Activated CD8-positive, alpha-beta memory T cell treated with anti-CD3 and anti-CD28 coated beads for 4 hours (primary cell): Measurements from ENCODE around the gene ZBTB44.

Experiments used
- DNase-seq, 2 donors: peaks; one replicate each; pipeline ENCODE4 v3.0.0-alpha.2; 2020; ENCODE audit warnings: low read depth in 2 of 2

ZBTB44 gene

GRCh38 chr11:130214861-130215530 lies 99.7 kb downstream of the ZBTB44 start:
- DNase-seq, result no peak

DNA sequence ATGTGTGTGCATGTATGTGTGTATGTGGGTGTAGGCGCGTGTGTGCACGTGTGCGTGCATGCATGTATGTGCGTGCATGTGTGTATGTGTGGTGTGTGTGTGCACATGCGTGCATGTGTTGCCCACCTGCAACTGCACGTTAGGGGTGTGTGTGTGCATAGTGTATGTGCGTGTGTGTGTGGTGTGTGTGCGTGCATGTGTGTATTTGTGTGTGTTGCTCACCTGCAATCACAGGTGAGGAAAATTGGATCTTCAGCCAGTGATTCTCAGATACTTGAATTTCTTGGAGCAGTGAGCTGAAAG lies 100.8 kb downstream of the ZBTB44 start:
- no peak for DNase-seq

GRCh38 chr11:130213143-130213978 lies 101.4 kb downstream of the ZBTB44 start:
- DNase-seq, result peak; percentile 44

DNA sequence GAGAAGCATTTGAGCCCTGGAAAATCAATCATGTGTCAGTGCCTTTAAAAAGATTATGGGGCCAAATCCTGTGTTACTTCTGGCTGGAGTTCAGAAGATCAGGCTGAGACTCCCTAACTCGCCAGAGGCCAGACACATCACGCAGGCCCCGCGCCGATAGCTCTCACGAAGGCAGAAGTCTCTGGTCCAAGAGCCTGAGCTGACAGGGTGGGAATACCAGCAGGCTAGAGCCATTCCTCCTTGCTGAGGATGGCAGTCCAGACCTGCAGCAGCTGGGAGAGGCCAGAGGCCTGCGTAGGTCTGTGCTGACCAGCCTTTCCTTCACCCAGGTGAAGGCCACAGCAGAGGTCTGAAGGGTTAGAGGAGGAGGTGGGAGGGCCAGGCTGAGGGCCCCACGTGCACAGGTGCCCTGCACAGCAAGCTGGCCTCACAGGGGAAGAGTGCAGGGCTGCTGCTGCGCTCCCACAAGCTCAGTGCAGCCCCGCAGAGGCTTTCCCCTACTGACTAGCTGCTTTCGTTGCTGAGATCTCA lies 102.2 kb downstream of the ZBTB44 start:
- DNase-seq, result no peak

DNA sequence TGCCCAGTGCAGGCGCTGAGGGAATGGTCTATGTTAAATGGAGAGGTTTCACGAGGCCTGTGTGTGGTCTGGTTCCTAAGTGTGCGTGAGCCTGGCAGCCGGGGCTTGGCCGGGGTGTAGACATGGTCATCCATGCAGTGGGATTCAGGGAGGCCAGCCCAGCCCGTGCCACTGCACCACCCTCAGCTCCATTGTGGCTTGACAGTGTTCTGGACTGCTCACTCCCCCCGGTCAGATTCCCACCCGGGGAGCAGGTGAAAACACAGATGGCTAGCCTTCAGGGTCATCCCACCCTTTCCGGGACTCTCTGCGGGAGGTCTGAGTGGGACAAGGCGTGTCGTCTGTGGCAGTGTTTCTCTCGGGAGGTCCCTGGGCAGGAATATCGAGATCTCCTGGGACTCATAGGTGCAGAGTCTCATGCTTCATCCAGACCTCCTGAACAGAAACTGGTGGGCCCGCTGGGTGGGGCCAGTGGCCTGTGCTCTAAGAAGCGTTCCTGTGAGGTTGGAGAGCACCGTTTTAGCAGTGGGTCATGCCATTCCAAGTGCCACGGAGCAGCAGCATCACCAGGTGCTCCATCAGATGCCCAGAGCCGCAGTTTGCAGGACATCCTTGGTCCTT lies 102.8 kb downstream of the ZBTB44 start:
- no peak for DNase-seq

DNA sequence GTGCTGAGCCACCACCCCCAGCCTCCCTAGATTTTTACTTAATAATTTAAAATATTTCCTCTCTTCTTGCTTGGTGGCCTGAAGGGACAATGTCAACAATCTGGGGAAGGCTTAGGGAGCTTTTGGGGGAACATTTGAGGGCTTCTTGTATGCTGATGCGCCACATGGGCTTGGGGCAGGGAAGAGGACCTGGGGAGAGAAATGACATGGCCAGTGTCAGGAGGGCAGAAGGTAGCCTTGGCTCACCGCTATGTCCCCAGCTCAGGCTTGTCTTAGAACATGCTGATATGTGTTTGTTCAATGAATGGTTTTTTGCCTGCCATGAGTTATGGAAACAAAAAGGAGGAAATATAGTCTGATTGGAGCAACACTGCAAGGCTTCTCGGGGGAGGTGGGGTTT lies 103.6 kb downstream of the ZBTB44 start:
- no peak for DNase-seq

DNA sequence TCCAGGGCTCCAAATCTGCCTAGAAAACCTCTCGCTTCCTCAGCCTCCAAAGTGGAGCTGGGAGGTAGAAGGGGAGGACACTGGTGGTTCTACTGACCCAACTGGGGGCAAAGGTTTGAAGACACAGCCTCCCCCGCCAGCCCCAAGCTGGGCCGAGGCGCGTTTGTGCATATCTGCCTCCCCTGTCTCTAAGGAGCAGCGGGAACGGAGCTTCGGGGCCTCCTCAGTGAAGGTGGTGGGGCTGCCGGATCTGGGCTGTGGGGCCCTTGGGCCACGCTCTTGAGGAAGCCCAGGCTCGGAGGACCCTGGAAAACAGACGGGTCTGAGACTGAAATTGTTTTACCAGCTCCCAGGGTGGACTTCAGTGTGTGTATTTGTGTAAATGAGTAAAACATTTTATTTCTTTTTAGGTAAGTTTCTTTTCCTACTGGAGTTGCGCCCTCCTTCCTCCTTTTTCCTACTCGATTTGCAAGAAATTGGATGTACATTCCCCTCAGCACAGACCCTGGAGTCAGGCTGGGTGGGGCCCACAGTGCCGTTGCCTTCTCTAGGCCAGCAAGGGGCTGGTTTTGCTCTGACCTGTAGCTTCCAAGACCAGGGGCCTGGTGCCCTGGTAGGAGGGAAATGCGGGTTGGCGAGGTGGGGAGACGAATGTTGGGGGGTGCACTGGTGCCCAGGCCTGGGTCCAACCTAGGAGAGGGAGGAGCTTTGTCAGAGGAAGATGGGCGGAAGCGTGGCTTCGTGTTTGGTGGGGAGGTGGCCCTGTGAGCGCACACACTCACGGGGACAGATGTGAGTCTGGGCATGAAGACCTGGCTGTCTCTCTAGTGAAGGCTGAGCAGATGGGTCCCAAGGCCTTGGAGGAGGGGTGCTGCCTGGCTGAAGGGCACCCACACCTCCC lies 104.5 kb downstream of the ZBTB44 start:
- no peak for DNase-seq

DNA sequence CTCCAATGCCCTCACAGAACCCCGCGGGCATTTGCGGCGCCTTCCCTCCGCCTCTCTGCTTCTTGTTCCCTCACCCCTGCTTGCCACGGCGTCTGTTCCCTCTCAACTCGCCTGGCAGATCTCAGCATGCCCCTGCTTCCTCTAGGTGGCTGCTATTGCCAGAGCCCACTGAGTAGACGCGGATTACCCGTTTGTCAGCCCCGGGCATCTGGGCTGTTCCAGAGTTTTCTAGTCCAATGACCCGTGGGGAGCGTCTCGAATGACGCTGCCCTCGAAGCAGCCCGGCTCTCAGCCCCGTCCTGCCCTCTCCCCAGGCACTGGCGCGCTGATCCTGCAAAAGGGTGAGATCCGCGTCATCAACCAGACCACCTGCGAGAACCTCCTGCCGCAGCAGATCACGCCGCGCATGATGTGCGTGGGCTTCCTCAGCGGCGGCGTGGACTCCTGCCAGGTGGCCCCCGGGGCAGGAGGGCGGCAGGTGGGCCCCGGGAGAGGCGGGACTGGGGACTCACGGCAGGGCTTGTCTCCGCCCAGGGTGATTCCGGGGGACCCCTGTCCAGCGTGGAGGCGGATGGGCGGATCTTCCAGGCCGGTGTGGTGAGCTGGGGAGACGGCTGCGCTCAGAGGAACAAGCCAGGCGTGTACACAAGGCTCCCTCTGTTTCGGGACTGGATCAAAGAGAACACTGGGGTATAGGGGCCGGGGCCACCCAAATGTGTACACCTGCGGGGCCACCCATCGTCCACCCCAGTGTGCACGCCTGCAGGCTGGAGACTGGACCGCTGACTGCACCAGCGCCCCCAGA lies 105.4 kb downstream of the ZBTB44 start:
- DNase-seq, result no peak

GRCh38 chr11:130208241-130209127 lies 106.2 kb downstream of the ZBTB44 start:
- no peak for DNase-seq

DNA sequence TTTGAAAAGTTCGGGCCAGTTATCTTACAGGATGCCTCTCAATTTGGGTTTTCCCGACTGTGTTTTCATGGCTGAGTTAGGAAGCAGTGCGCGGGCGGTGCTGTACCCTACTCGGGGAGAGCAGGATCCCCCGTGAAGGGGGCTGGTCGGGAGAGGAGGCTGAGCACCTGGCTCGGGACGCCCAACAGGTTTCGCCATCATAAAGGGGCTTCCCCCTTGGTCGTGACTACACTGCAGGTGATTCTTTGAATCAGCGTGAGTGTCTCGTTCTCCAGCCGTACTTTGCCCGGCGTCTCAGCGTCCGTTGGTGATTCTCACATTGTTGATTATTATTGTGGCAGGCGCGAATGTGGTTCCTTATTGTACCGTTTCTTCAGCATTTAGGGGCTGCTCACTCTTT lies 108.6 kb downstream of the ZBTB44 start:
- DNase-seq, result no peak

DNA sequence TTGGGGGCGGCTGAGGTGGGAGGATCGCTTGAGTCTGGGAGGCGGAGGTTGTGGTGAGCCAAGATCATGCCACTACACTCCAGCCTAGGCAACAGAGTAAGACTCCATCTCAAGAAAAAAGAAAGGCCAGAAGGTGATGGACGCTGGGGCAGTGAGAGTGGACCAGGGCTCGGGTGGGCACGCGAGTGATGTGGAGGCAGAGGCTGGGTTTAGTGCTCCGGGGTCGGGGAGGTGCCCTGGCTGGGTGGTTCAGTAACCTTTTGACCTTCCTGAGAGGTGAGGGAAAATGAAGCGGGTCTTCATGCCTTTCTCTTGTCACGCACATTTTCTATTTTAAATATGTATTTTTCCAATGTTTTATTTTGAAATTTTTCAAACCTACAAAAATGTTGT lies 110.0 kb downstream of the ZBTB44 start:
- DNase-seq, result no peak

DNA sequence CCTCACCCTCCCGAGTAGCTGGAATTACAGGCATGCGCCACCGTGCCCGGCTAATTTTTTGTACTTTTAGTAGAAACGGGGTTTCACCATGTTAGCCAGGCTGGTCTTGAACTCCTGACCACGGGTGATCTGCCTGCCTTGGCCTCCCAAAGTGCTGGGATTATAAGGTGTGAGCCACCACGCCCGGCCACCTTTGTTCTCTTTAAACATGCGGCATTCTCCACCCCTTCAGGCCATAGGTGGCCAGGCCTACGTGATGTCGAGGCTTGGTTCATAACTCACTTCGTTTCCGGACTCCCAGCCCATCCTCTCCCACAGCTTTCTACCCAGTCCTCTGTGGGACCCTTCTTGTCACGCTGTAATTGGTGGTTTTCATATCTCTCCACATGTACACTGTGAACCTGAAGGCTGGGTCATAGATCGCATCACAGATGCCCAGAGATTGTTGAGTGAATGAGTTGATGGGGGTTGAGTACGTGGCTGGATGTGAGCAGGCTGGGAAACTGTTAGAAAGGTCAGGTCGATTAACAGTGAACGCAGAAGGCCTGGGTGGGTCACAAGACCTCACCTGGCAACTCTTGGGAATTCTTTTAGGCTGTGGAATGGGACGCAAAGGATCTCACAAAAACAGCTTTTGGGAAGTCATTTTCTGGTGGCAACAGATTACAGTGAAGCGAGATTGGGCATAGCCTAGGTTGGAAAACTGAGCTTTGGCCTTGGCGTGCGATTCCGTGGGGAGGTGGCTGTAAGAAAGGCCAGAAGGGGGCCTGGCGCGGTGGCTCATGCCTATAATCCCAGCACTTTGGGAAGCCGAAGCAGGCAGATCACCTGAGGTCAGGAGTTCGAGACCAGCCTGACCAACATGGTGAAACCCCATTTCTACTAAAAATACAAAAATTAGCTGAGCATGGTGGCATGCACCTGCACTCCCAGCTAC lies 110.7 kb downstream of the ZBTB44 start:
- DNase-seq, result no peak

- DNase-seq, result no peak
Observed at GRCh38 chr11:130202818-130203689, 111.7 kb downstream of the ZBTB44 start.

- DNase-seq, result no peak
Observed at GRCh38 chr11:130202009-130202817, 112.5 kb downstream of the ZBTB44 start.

GRCh38 chr11:130201026-130201425 lies 113.7 kb downstream of the ZBTB44 start:
- no peak for DNase-seq

GRCh38 chr11:130199792-130200191 lies 114.9 kb downstream of the ZBTB44 start:
- DNase-seq, result no peak

DNA sequence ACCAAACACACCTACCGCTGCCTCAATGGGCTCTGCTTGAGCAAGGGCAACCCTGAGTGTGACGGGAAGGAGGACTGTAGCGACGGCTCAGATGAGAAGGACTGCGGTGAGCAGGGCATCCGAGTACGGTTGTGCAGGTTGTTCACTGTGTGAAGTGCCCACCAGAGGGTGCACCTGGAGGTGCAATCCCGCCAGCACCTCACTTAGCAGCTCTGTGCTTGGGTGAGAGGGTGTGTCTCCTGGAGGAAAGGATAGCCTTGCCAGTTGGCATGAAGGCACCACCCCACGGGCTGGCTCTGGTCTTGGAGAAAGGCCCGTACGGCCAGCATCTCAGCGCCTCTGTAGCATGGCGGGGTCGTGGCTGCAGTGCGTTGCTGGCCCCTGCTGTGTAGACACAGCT lies 115.8 kb downstream of the ZBTB44 start:
- no peak for DNase-seq
